Epithelial cell of alveolus of lung (primary cell): Measurements from ENCODE around the gene CACNG5. TPM values are rescaled to one million over a fixed set of nuclear protein-coding genes. Genes with fewer than 3 reads are reported as not detected.

Source experiments
- total RNA-seq: library from RNA; depleted of rRNA; stranded (reverse); fragments of >200 nt; gene quantifications from 2 replicates; pipeline ENCODE4 v1.2.1, GENCODE V29; 2015

Gene CACNG5
- not detected in 2 replicates for total RNA-seq

GRCh38 chr17:66834919-66835454 lies at the start of gene CACNG5:
Gene CACNG5, plus strand, starts transcription at chr17:66835117. Its CDS starts 42,216 bp downstream, at chr17:66877333.

Other genes starting within 250 kb of the CACNG5 start
- 0.26 TPM in 1 of 2 replicates, not detected in the other for gene CACNG4, start 129.6 kb downstream of the CACNG5 start, total RNA-seq
- not detected in 2 replicates for gene CACNG1, start 209.4 kb downstream of the CACNG5 start, total RNA-seq